ENCODE measurements around the gene PLK1. TPM values are rescaled to one million over a fixed set of nuclear protein-coding genes. Genes with fewer than 3 reads are reported as not detected.

PLK1 gene
- total and polyA plus RNA-seq, 2 experiments from 2014 or later = 17.2 to 32.7 TPM

DNA sequence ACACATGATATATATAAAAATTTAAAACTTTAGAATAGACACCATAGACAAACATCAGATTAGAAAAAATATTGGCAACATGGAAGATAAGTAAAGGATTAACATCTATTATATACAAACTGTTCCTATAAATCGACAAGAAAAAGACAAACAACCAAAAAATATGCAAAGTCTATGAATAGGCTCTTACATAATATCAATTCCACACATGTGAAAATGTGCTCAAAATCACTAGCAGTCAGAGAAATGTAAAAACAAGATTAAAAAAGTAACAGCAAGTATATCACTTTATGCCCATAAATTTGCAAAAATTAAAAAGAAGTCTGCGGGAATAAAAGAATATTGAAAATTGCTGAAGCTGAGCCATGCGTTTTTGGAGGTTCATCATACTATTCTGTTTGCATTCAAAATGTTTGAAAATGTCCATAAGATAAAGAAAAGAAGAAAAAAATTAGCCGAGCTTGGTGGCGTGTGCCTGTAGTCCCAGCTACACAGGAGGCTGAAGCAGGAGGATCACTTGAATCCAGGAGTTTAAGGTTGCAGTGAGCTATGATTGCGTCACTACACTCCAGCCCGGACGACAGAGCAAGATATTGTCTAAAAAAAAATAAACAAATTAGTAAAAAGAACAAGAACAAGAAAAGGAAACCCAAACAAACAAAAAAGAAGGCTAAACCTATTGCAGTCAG is 45.6 kb downstream of the PLK1 start:
- no peaks in the 10 kb centered on the region for H3K4me1 ChIP-seq (ENCODE audit: insufficient read depth)
- no peak for TF ChIP-seq EZH2phosphoT487 (IDR thresholded peaks at IDR 0.05; ENCODE audit: insufficient read depth, low read depth)
- TF ChIP-seq EZH2 (IDR thresholded peaks at IDR 0.05; ENCODE audit: insufficient read depth, poor library complexity, severe bottlenecking) = no peak
- H3K4me2 ChIP-seq (ENCODE audit: unreplicated experiment) = no peak overlapping the region
- no peaks in the 10 kb centered on the region for H3K79me2 ChIP-seq (ENCODE audit: insufficient read depth)
- no peaks in the 10 kb centered on the region for H3K9me3 ChIP-seq (ENCODE audit: low read depth)
- no peak overlapping the region for H2AFZ ChIP-seq
- H4K20me1 ChIP-seq (ENCODE audit: insufficient read depth) = no peaks in the 10 kb centered on the region
- no peak overlapping the region for H3K27ac ChIP-seq
- H3K9ac ChIP-seq = no peak overlapping the region
- H3K27me3 ChIP-seq (replicated peaks; ENCODE audit: insufficient read depth) = 0 out of 2 replicates have a peak, but pooled peaks cover under 1% of the 10 kb centered on the region
- no peaks in the 10 kb centered on the region for H3K36me3 ChIP-seq (ENCODE audit: low read depth)
- H3K4me3 ChIP-seq = no peak overlapping the region
- no peak for DNase-seq
- H3K9me2 ChIP-seq (ENCODE audit: insufficient read depth) = no peaks in the 10 kb centered on the region
- in situ Hi-C loops (cut with MboI) = no loop called here
- H3F3A ChIP-seq (ENCODE audit: insufficient read depth) = no peaks in the 10 kb centered on the region
- WGBS, 2 experiments (ENCODE audit: low coverage in 1 of 2, low lambda C conversion rate in 2 of 2, missing lambda C conversion rate in 2 of 2) = 42 to 50% methylated on average over 8 of the region's 8 CpGs

- TF ChIP-seq EZH2phosphoT487 (IDR thresholded peaks at IDR 0.05; ENCODE audit: insufficient read depth, low read depth) (no peak), EZH2 (IDR thresholded peaks at IDR 0.05; ENCODE audit: insufficient read depth, poor library complexity, severe bottlenecking) (no peak)
- H3K4me2 ChIP-seq (ENCODE audit: unreplicated experiment) = no peak overlapping the region
- H3K4me3 ChIP-seq = no peak overlapping the region
- H3K36me3 ChIP-seq (ENCODE audit: low read depth) = no peaks in the 10 kb centered on the region
- no peaks in the 10 kb centered on the region for H3K9me2 ChIP-seq (ENCODE audit: insufficient read depth)
- H3K27ac ChIP-seq = no peak overlapping the region
- no peaks in the 10 kb centered on the region for H3K4me1 ChIP-seq (ENCODE audit: insufficient read depth)
- in situ Hi-C loops (cut with MboI) = no loop called here
- H3F3A ChIP-seq (ENCODE audit: insufficient read depth) = no peaks in the 10 kb centered on the region
- no peaks in the 10 kb centered on the region for H3K9me3 ChIP-seq (ENCODE audit: low read depth)
- no peak overlapping the region for H2AFZ ChIP-seq
- H4K20me1 ChIP-seq (ENCODE audit: insufficient read depth) = no peaks in the 10 kb centered on the region
- H3K9ac ChIP-seq = no peak overlapping the region
- DNase-seq = no peak
- H3K27me3 ChIP-seq (replicated peaks; ENCODE audit: insufficient read depth) = no peaks in the 10 kb centered on the region
- H3K79me2 ChIP-seq (ENCODE audit: insufficient read depth) = no peaks in the 10 kb centered on the region
- 19 to 21% methylated on average over 3 of the region's 3 CpGs for WGBS, 2 experiments (ENCODE audit: low coverage in 1 of 2, low lambda C conversion rate in 2 of 2, missing lambda C conversion rate in 2 of 2)
Measured at GRCh38 chr16:23724785-23725131, 46.1 kb downstream of the PLK1 start.

DNA sequence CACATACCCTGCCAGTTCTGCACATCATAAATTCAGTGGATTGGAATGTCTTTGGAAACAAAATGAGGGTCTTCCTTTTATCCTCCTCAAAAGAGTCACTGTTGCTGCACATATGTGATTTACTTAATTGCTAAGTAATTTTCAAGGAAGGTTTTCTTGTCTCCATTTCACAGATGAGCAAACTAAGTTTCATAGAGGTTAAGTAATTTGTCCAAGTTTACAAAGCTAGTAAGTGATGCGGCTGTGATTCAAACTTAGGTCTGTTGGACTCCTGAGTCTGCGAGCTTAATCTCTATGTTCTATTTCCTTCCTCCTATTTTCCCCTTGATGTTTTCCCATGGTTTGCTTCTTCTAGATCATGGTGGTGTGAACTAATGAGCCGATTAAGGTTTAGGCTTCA is 48.0 kb downstream of the PLK1 start:
- Histone ChIP-seq H3F3A (ENCODE audit: insufficient read depth) (no peaks in the 10 kb centered on the region), H3K27ac (no peak overlapping the region), H3K4me1 (ENCODE audit: insufficient read depth) (no peaks in the 10 kb centered on the region), H3K4me3 (no peak overlapping the region), H3K4me2 (ENCODE audit: unreplicated experiment) (no peak overlapping the region), H3K9me3 (ENCODE audit: low read depth) (no peaks in the 10 kb centered on the region), H3K36me3 (ENCODE audit: low read depth) (no peaks in the 10 kb centered on the region), H3K27me3 (replicated peaks; ENCODE audit: insufficient read depth) (no peaks in the 10 kb centered on the region), H3K9me2 (ENCODE audit: insufficient read depth) (no peaks in the 10 kb centered on the region), H3K9ac (no peak overlapping the region), H3K79me2 (ENCODE audit: insufficient read depth) (no peaks in the 10 kb centered on the region), H2AFZ (no peak overlapping the region), H4K20me1 (ENCODE audit: insufficient read depth) (no peaks in the 10 kb centered on the region)
- in situ Hi-C loops (cut with MboI) = no loop called here
- 77 to 89% methylated on average over 3 of the region's 3 CpGs for WGBS, 2 experiments (ENCODE audit: low coverage in 1 of 2, low lambda C conversion rate in 2 of 2, missing lambda C conversion rate in 2 of 2)
- TF ChIP-seq EZH2phosphoT487 (IDR thresholded peaks at IDR 0.05; ENCODE audit: insufficient read depth, low read depth) = no peak
- TF ChIP-seq EZH2 (IDR thresholded peaks at IDR 0.05; ENCODE audit: insufficient read depth, poor library complexity, severe bottlenecking) = no peak
- DNase-seq = no peak

GRCh38 chr16:23728112-23728477 is 49.4 kb downstream of the PLK1 start:
- 59 to 60% methylated on average over 10 of the region's 10 CpGs for WGBS, 2 experiments (ENCODE audit: low coverage in 1 of 2, low lambda C conversion rate in 2 of 2, missing lambda C conversion rate in 2 of 2)
- Histone ChIP-seq H3F3A (ENCODE audit: insufficient read depth) (no peaks in the 10 kb centered on the region), H2AFZ (peak overlapping the region; percentile 46; the same call in 1 of the 2 replicates), H3K9me3 (ENCODE audit: low read depth) (no peaks in the 10 kb centered on the region), H3K27me3 (replicated peaks; ENCODE audit: insufficient read depth) (no peaks in the 10 kb centered on the region), H3K79me2 (ENCODE audit: insufficient read depth) (no peaks in the 10 kb centered on the region), H3K27ac (no peak overlapping the region), H3K4me1 (ENCODE audit: insufficient read depth) (no peaks in the 10 kb centered on the region), H3K9me2 (ENCODE audit: insufficient read depth) (no peaks in the 10 kb centered on the region), H3K36me3 (ENCODE audit: low read depth) (no peaks in the 10 kb centered on the region), H3K4me2 (ENCODE audit: unreplicated experiment) (no peak overlapping the region), H4K20me1 (ENCODE audit: insufficient read depth) (no peaks in the 10 kb centered on the region), H3K4me3 (no peak overlapping the region), H3K9ac (no peak overlapping the region)
- no peak for TF ChIP-seq EZH2phosphoT487 (IDR thresholded peaks at IDR 0.05; ENCODE audit: insufficient read depth, low read depth)
- no peak for TF ChIP-seq EZH2 (IDR thresholded peaks at IDR 0.05; ENCODE audit: insufficient read depth, poor library complexity, severe bottlenecking)
- DNase-seq = no peak
- in situ Hi-C loops (cut with MboI) = no loop called here

Data from GM23248 (cell line).